MCF 10A (cell line): ENCODE measurements around the gene CCDC134. TPM values are rescaled to one million over a fixed set of nuclear protein-coding genes. Genes with fewer than 3 reads are reported as not detected.
A peak's percentile ranks its signal among the peaks of the same experiment; 100 is the strongest.

Experiments
- BruUV-seq: library from RNA; stranded (reverse); fragments of 400-500 nt; replicated peaks from 2 replicates; lab custom pipeline; 2021; lab: Mats Ljungman, UMichigan
- CTCF ChIA-PET: fragments of 300-600 bp; sonication (Branson Sonifier 250); formaldehyde crosslinking; extraction: SDS; loops from one replicate; lab custom pipeline; 2021; ENCODE audit warnings: antibody characterized with exemption, inconsistent platforms; lab: Yijun Ruan, JAX
- POLR2A ChIA-PET: fragments of 300-600, 350-650 bp; sonication (Branson Sonifier 250); formaldehyde crosslinking; extraction: SDS; loops from one replicate; lab custom pipeline; 2020; ENCODE audit warnings: antibody characterized with exemption, inconsistent platforms; lab: Yijun Ruan, JAX
- DNase-seq: peaks from one replicate; pipeline ENCODE4 v3.0.0-alpha.2; 2018; ENCODE audit not compliant: unreplicated experiment
- H3K27ac Mint-ChIP-seq: one replicate; pipeline ENCODE4 v1.8.0; 2022; ENCODE audit warnings: mild to moderate bottlenecking, low read depth, mixed read lengths; ENCODE audit not compliant: unreplicated experiment
- H3K27me3 Mint-ChIP-seq: one replicate; pipeline ENCODE4 v1.8.0; 2022; ENCODE audit warnings: mixed read lengths; ENCODE audit not compliant: insufficient read depth, unreplicated experiment
- H3K36me3 Mint-ChIP-seq: one replicate; pipeline ENCODE4 v1.8.0; 2022; ENCODE audit warnings: mild to moderate bottlenecking, moderate library complexity, mixed read lengths; ENCODE audit not compliant: insufficient read depth, unreplicated experiment
- H3K4me1 Mint-ChIP-seq: one replicate; pipeline ENCODE4 v1.8.0; 2022; ENCODE audit warnings: mixed read lengths; ENCODE audit not compliant: insufficient read depth, unreplicated experiment
- H3K4me3 Mint-ChIP-seq: one replicate; pipeline ENCODE4 v1.8.0; 2022; ENCODE audit warnings: mild to moderate bottlenecking, moderate library complexity, mixed read lengths; ENCODE audit not compliant: unreplicated experiment
- H3K9me3 Mint-ChIP-seq: one replicate; pipeline ENCODE4 v1.8.0; 2022; ENCODE audit warnings: mixed read lengths; ENCODE audit not compliant: unreplicated experiment
- CTCF ChIP-seq: fragments of 200-600 bp; IDR thresholded peaks from one replicate; pipeline ENCODE4 v1.8.0; 2022; ENCODE audit warnings: antibody characterized with exemption, mild to moderate bottlenecking; ENCODE audit not compliant: unreplicated experiment
- intact Hi-C: fragments of 100-400 bp; cut with micrococcal nuclease; formaldehyde crosslinking; loops from 2 replicates; pipeline ENCODE4 v1.14.1; 2022
- total RNA-seq: library from RNA; stranded (reverse); gene quantifications from 2 replicates; pipeline ENCODE4 v1.2.3, GENCODE V29; 2022

Gene CCDC134
- total RNA-seq, 1 experiment from 2014 or later, result 4.0 TPM

DNA sequence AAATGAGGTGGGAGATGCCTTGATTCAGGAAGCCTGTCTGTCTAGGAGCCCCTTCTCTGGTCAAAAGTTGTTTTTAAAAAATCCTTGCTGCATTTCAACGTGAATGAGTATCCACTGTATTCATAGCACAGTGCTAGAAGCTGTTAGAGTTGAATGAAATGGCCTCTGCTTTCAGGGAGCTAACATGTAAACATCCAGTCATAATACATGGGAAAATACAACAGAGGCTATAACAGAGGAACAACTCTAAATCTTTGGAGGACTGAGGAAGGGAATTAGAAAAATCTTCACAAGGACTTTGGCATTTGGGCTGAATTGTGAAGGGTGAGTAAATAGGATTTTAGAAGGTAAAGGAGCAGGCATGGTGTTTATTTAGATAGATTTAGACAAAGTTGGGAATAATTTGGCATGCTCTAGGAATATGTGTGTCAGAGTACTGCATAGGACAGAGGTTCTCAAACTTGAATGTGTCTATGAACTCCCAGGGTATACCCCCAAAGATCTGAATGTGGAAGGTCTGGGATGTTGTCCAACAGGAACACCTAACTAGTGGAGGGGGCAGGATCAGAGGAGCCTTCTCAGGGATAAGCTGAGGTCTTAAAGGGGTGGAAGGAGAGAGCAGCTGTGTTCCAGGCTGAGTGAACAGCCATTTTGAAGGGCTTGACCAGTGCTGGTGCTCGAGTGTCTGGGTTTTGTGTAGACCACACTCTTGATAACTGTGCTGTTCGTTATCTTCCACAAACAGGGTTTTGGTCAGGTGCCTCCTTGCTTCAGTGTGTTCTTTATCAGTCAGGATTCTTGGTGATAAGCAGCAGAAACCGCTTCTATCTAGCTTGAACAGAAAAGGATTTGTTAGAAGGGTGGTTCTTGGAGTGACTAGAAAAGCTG, 45.1 kb downstream of the CCDC134 start:
- no TSS peak for BruUV-seq
- ChIA-PET CTCF (interaction anchor here (0.6 to 3.6 kb wide), 4 partner anchors 11 to 231 kb away, joined by 3 to 14 read pairs (median 4); no protein-coding TSS in a partner anchor), POLR2A (interaction anchor here (1.6 to 7.6 kb wide), 2 partner anchors 12 kb away, joined by 8 to 98 read pairs; partner anchors contain the start of gene SREBF2)
- Mint-ChIP-seq H3K4me1 (peaks cover 43% of the 10 kb centered on the region), H3K27me3 (no peaks in the 10 kb centered on the region), H3K9me3 (no peaks in the 10 kb centered on the region), H3K27ac (peak overlapping the region; percentile 67), H3K36me3 (peaks cover 27% of the 10 kb centered on the region), H3K4me3 (no peak overlapping the region)
- DNase-seq, result no peak
- intact Hi-C loops, result no loop called here
- TF ChIP-seq CTCF, result no peak

GRCh38 chr22:41846268-41846987, 45.9 kb downstream of the CCDC134 start:
- BruUV-seq, result no TSS peak
- POLR2A ChIA-PET, result interaction anchor here (1.3 to 7.6 kb wide), 3 partner anchors 11 to 13 kb away, joined by 4 to 98 read pairs (median 8); partner anchors contain the start of gene SREBF2

GRCh38 chr22:41847300-41847699, 46.8 kb downstream of the CCDC134 start:
- no peak for TF ChIP-seq CTCF
- no peak for DNase-seq
- no peak overlapping the region for H3K4me3 Mint-ChIP-seq
- no peaks in the 10 kb centered on the region for H3K27me3 Mint-ChIP-seq
- peaks cover 34% of the 10 kb centered on the region for H3K4me1 Mint-ChIP-seq
- POLR2A ChIA-PET, result interaction anchor here (0.8 to 7.6 kb wide), 6 partner anchors 9 to 47 kb away, joined by 3 to 98 read pairs (median 5); partner anchors contain the start of genes CCDC134 and SREBF2
- H3K36me3 Mint-ChIP-seq, result peaks cover 25% of the 10 kb centered on the region
- H3K9me3 Mint-ChIP-seq, result no peaks in the 10 kb centered on the region
- intact Hi-C loops, result no loop called here
- no peak overlapping the region for H3K27ac Mint-ChIP-seq
- BruUV-seq, result no TSS peak
- CTCF ChIA-PET, result interaction anchor here (0.6 to 1.2 kb wide), 6 partner anchors 10 to 150 kb away, joined by 3 to 7 read pairs (median 4); no protein-coding TSS in a partner anchor

More at GRCh38 chr22:41846268-41846987, 45.9 kb downstream of the CCDC134 start:
- TF ChIP-seq CTCF, result no peak
- no peaks in the 10 kb centered on the region for H3K27me3 Mint-ChIP-seq
- no peak overlapping the region for H3K4me3 Mint-ChIP-seq
- H3K4me1 Mint-ChIP-seq, result peaks cover 35% of the 10 kb centered on the region
- CTCF ChIA-PET, result interaction anchor here (0.6 to 1.4 kb wide), 4 partner anchors 11 to 231 kb away, joined by 3 to 5 read pairs (median 4); no protein-coding TSS in a partner anchor
- intact Hi-C loops, result no loop called here
- peak overlapping the region; percentile 67 for H3K27ac Mint-ChIP-seq
- H3K36me3 Mint-ChIP-seq, result peaks cover 26% of the 10 kb centered on the region
- H3K9me3 Mint-ChIP-seq, result no peaks in the 10 kb centered on the region
- DNase-seq, result no peak
